Muscle layer of duodenum (tissue), 2 donors: Measurements from ENCODE around the gene SDK1.

Experiments used
- H3K27ac ChIP-seq: one replicate; pipeline ENCODE4 v1.7.0; 2013; ENCODE audit warnings: mild to moderate bottlenecking, low read length
- H3K27me3 ChIP-seq: one replicate; pipeline ENCODE4 v1.7.0; 2013; ENCODE audit warnings: low read depth, mild to moderate bottlenecking, control low read depth, low read length
- H3K36me3 ChIP-seq, 2 donors: one replicate each; pipeline ENCODE4 v1.7.0; 2013; ENCODE audit warnings: low read length in 2 of 2, control low read depth in 1 of 2, mild to moderate bottlenecking in 1 of 2; ENCODE audit not compliant: insufficient read depth in 2 of 2, control insufficient read depth in 1 of 2
- H3K4me1 ChIP-seq, 2 donors: one replicate each; pipeline ENCODE4 v1.7.0; 2013; ENCODE audit warnings: low read length in 2 of 2, mild to moderate bottlenecking in 2 of 2, control low read depth in 1 of 2, moderate library complexity in 1 of 2; ENCODE audit not compliant: insufficient read depth in 2 of 2, control insufficient read depth in 1 of 2
- H3K4me3 ChIP-seq, 2 donors: one replicate each; pipeline ENCODE4 v1.7.0; 2013; ENCODE audit warnings: low read length in 2 of 2, low read depth in 1 of 2, mild to moderate bottlenecking in 1 of 2
- H3K9me3 ChIP-seq, 2 donors: one replicate each; pipeline ENCODE4 v1.7.0; 2013; ENCODE audit warnings: low read length in 2 of 2, control low read depth in 1 of 2, mild to moderate bottlenecking in 1 of 2; ENCODE audit not compliant: control insufficient read depth in 1 of 2
- donor health status: healthy.

Gene SDK1

GRCh38 chr7:4162884-4163564 lies 862.0 kb downstream of the SDK1 start:
- H3K27ac ChIP-seq = no peak overlapping the region

GRCh38 chr7:4163565-4164203 lies 862.6 kb downstream of the SDK1 start:
- Histone ChIP-seq H3K4me3 (no peak overlapping the region), H3K27me3 (no peaks in the 10 kb centered on the region), H3K36me3 (no peaks in the 10 kb centered on the region), H3K4me1 (no peaks in the 10 kb centered on the region), H3K27ac (no peak overlapping the region), H3K9me3 (no peaks in the 10 kb centered on the region)

More at GRCh38 chr7:4162884-4163564, 862.0 kb downstream of the SDK1 start:
- H3K4me1 ChIP-seq = no peaks in the 10 kb centered on the region
- H3K36me3 ChIP-seq = no peaks in the 10 kb centered on the region
- H3K27me3 ChIP-seq = no peaks in the 10 kb centered on the region
- H3K4me3 ChIP-seq = no peak overlapping the region
- no peaks in the 10 kb centered on the region for H3K9me3 ChIP-seq

- Histone ChIP-seq H3K27me3 (no peaks in the 10 kb centered on the region), H3K4me1 (no peaks in the 10 kb centered on the region), H3K36me3 (no peaks in the 10 kb centered on the region), H3K4me3 (no peak overlapping the region), H3K27ac (no peak overlapping the region), H3K9me3 (no peaks in the 10 kb centered on the region)
Observed at GRCh38 chr7:4164556-4164955, 863.5 kb downstream of the SDK1 start.

DNA sequence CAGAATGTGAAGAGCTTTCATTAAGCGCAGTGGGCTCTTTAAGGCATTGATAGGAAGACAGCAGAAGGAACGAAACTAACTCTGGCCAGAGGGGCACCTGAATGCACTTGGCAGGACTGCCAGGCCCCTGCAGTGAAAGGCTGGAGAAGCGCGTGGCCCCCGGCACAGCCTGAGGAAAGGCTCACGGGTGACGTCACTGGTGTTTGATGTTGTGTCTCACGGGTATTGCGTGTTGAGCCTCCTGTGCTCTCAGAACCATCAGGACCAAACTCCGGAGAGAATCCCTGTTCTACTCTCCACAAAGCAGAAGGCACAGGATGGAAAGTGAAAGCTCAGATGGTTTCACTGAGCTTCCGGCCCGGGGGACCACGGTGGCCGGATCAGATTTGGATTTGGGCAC lies 865.3 kb downstream of the SDK1 start:
- Histone ChIP-seq H3K4me3 (no peak overlapping the region), H3K9me3 (no peaks in the 10 kb centered on the region), H3K4me1 (no peaks in the 10 kb centered on the region), H3K36me3 (no peaks in the 10 kb centered on the region), H3K27ac (no peak overlapping the region), H3K27me3 (no peaks in the 10 kb centered on the region)

DNA sequence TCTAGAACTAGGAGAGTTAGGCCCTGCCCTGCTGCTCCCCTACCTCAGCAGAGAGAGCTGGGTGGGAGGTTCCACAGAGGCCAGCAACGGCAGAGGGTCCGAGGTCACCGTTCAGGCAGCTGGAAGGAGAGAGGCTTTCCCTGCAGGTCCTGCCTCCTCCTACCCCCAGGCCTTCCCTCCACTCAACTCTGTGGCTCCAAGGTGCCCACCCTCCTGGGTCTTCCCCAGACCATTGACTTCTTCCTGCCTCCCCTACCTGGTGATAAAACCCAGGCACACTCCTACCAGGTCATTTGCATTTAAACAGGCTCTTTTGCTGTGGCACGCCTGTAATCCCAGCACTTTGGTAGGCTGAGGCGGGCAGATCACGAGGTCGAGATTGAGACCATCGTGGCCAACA lies 865.8 kb downstream of the SDK1 start:
- no peaks in the 10 kb centered on the region for H3K27me3 ChIP-seq
- no peak overlapping the region for H3K4me3 ChIP-seq
- H3K27ac ChIP-seq = no peak overlapping the region
- no peaks in the 10 kb centered on the region for H3K4me1 ChIP-seq
- H3K36me3 ChIP-seq = no peaks in the 10 kb centered on the region
- H3K9me3 ChIP-seq = no peaks in the 10 kb centered on the region

DNA sequence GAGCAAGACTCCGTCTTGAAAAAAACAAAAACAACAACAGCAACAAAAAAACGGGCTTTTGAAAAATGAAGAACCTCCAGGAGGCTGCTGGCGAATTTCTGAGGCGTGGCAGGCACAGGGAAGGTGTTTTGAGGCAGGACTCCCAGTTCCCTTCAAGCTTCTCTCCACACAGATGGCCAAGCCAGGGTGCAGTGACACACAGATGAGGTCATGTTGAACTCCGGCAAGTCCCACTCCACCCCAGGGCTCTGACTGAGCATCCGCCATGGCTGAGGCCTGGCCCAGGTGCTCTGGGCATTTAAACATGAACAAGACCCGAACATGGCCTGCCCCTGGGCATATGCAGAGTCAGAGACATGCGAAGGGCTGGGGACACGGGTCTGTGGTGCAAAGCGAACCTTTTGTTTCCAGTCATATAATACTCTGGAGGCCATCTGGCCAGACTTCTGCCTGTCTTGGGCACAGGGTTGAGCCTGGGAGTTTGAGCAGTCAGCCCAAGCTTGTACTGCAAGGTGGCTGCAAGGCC lies 866.4 kb downstream of the SDK1 start:
- Histone ChIP-seq H3K4me1 (no peaks in the 10 kb centered on the region), H3K27ac (no peak overlapping the region), H3K36me3 (no peaks in the 10 kb centered on the region), H3K27me3 (no peaks in the 10 kb centered on the region), H3K9me3 (no peaks in the 10 kb centered on the region), H3K4me3 (no peak overlapping the region)

- H3K4me3 ChIP-seq = no peak overlapping the region
- H3K27me3 ChIP-seq = no peaks in the 10 kb centered on the region
- H3K4me1 ChIP-seq = no peaks in the 10 kb centered on the region
- no peaks in the 10 kb centered on the region for H3K9me3 ChIP-seq
- H3K36me3 ChIP-seq = no peaks in the 10 kb centered on the region
- H3K27ac ChIP-seq = no peak overlapping the region
Observed at GRCh38 chr7:4168041-4168440, 867.0 kb downstream of the SDK1 start.

DNA sequence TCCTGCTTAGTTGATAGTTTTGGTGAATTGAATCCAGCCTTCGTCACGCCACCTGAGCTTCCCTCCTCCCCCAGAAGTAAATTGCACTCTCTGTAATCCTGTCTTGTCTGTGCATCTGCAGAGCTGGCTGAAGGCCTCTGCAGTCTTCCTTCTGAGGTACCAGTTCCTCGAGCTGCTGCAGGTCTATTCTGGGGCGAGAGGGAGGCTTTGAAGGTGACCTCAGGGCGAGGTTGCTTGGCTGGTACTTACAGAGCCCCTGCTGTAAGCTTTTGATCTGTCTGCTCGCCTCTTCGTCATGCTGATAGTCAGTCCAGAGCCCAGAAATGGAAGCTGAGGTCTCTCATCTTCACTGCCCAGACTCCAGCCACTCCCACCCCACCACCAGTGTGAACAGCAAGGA lies 867.5 kb downstream of the SDK1 start:
- Histone ChIP-seq H3K4me1 (no peaks in the 10 kb centered on the region), H3K27me3 (no peaks in the 10 kb centered on the region), H3K9me3 (no peaks in the 10 kb centered on the region), H3K27ac (no peak overlapping the region), H3K4me3 (no peak overlapping the region), H3K36me3 (no peaks in the 10 kb centered on the region)

GRCh38 chr7:4169455-4169854 lies 868.4 kb downstream of the SDK1 start:
- Histone ChIP-seq H3K9me3 (no peaks in the 10 kb centered on the region), H3K27ac (no peak overlapping the region), H3K36me3 (no peaks in the 10 kb centered on the region), H3K4me3 (no peak overlapping the region), H3K4me1 (no peaks in the 10 kb centered on the region), H3K27me3 (no peaks in the 10 kb centered on the region)

DNA sequence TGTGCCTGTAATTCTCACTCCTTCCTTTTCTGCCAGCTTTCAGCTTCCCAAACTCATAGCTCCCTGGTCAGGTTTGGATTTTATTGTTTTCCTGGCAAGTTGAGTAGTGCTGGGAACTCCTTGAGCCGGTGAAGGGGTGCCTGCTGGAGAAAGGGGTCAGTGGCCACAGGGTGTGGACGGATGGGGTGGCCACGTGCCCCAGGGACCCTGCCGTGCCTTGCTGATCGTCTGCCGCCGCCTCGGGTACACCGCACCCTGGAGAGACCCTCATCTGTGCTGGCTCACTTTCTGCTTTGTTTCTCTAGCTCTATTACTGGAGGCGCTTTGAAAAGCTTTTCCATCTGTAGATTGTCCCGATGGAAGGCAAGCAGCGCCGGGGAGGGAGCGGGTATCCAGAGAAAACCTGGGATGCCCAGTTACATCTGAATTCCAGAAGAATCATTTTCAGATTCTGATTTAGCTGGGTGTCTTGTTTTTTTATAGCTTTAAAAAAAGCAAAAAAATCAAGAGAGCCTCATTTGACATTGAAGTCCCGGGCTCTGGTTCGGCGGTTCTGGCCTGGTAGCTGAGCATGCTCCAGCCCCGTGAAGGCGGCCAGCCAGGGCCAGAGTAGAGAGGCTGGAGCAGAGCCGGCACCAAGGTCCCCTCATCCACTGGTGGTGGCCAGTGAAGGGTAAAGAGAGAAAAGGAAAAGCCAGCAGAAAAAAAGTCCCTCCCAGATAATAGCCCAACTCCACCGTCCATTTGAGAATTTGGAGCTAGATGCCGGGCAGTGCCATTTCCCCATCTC lies 870.1 kb downstream of the SDK1 start:
- Histone ChIP-seq H3K27ac (no peak overlapping the region), H3K4me1 (no peaks in the 10 kb centered on the region), H3K36me3 (no peaks in the 10 kb centered on the region), H3K27me3 (no peaks in the 10 kb centered on the region), H3K9me3 (no peaks in the 10 kb centered on the region), H3K4me3 (no peak overlapping the region)

DNA sequence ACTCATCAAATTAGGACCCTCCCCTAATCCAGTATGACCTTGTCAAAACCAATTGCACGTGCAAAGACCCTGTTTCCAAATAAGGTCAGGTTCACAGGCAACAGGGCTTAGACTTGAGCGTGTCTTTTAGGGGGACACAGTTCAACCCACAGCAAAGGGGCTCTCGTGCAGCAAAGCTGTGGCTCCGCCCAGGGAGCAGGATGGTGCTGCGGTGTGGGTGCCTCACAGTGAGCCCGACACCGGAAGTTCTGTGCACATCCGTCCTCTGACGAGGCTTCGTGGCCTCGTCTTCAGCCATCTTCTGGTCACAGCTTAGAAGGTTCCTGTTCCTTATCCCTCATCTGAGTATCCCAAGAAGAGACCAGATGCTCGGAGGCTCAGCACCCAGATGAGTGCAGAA lies 871.8 kb downstream of the SDK1 start:
- Histone ChIP-seq H3K36me3 (no peaks in the 10 kb centered on the region), H3K9me3 (no peaks in the 10 kb centered on the region), H3K4me3 (no peak overlapping the region), H3K27ac (no peak overlapping the region), H3K27me3 (no peaks in the 10 kb centered on the region), H3K4me1 (no peaks in the 10 kb centered on the region)
